K562 (cell line): ENCODE data around the gene PRTFDC1. TPM values are rescaled to one million over a fixed set of nuclear protein-coding genes. Genes with fewer than 3 reads are reported as not detected.

Experiments
- DLX4 ChIP-seq: fragments of 250-450 bp; sonication (Bioruptor Pico); IDR thresholded peaks from 2 replicates; pipeline ENCODE4 v1.6.1; 2021; ENCODE audit warnings: mild to moderate bottlenecking
- KDM4B ChIP-seq, 2 experiments: fragments of 450-650 bp in 1 of 2; sonication (generic) in 1 of 2; IDR thresholded peaks; 2 replicates each; pipeline ENCODE4 v1.6.1; 2016 to 2017; ENCODE audit warnings: borderline replicate concordance in 2 of 2, antibody characterized with exemption in 1 of 2, low read depth in 1 of 2, mild to moderate bottlenecking in 1 of 2
- KLF16 ChIP-seq: IDR thresholded peaks from 2 replicates; pipeline ENCODE4 v1.6.1; 2016; ENCODE audit warnings: antibody characterized with exemption
- LEF1 ChIP-seq: fragments of 450-650 bp; IDR thresholded peaks from 2 replicates; pipeline ENCODE4 v1.6.1; 2016; ENCODE audit warnings: mild to moderate bottlenecking
- MGA ChIP-seq: fragments of 450-650 bp; IDR thresholded peaks from 2 replicates; pipeline ENCODE4 v1.6.1; 2016; ENCODE audit warnings: mild to moderate bottlenecking, moderate library complexity
- NFRKB ChIP-seq: fragments of 450-650 bp; IDR thresholded peaks from 2 replicates; pipeline ENCODE4 v1.6.1; 2016; ENCODE audit warnings: low read depth
- NFXL1 ChIP-seq: fragments of 450-650 bp; formaldehyde crosslinking; IDR thresholded peaks from 2 replicates; pipeline ENCODE4 v1.4.0; 2021; ENCODE audit warnings: mild to moderate bottlenecking
- POLR2B ChIP-seq: fragments of 450-650 bp; IDR thresholded peaks from 2 replicates; pipeline ENCODE4 v1.6.1; 2018; ENCODE audit warnings: low read depth; ENCODE audit not compliant: partially characterized antibody
- SP1 ChIP-seq: sonication (generic); formaldehyde crosslinking; IDR thresholded peaks from 2 replicates; pipeline ENCODE4 v1.8.1; 2022; ENCODE audit warnings: mild to moderate bottlenecking, missing genetic modification reagents
- TBP ChIP-seq: optimal IDR thresholded peaks from 2 replicates; pipeline ENCODE3; 2011; ENCODE audit warnings: low read depth, low read length, improper control_type of control experiment
- XRCC3 ChIP-seq: fragments of 450-650 bp; IDR thresholded peaks from 2 replicates; pipeline ENCODE4 v1.6.1; 2017; ENCODE audit warnings: mild to moderate bottlenecking, moderate library complexity
- YBX1 ChIP-seq: fragments of 450-650 bp; IDR thresholded peaks from 2 replicates; pipeline ENCODE4 v1.7.1; 2016; ENCODE audit warnings: mild to moderate bottlenecking
- ZNF395 ChIP-seq: fragments of 200-800 bp; sonication (Bioruptor generic); IDR thresholded peaks from 2 replicates; pipeline ENCODE4 v1.6.1; 2017; ENCODE audit warnings: missing genetic modification characterization, missing compliant biosample characterization
- ZNF444 ChIP-seq: fragments of 250-450 bp; sonication (Bioruptor Pico); IDR thresholded peaks from 2 replicates; pipeline ENCODE4 v1.4.0; 2020; ENCODE audit warnings: mild to moderate bottlenecking, moderate library complexity
- ZNF551 ChIP-seq: fragments of 250-450 bp; sonication (Bioruptor Pico); IDR thresholded peaks from 2 replicates; pipeline ENCODE4 v1.5.0; 2021; ENCODE audit warnings: mild to moderate bottlenecking, moderate library complexity
- ZNF76 ChIP-seq: fragments of 250-450 bp; sonication (Bioruptor Pico); IDR thresholded peaks from 2 replicates; pipeline ENCODE4 v1.4.0; 2020; ENCODE audit warnings: mild to moderate bottlenecking, moderate library complexity, borderline replicate concordance
- polyA plus RNA-seq, 8 experiments: library from polyadenylated mRNA; depleted of rRNA in 4 of 8; stranded (reverse) in 5 of 8; unstranded in 3 of 8; fragments of >200 nt; fragmentation: Nextera tagmentation in 2 of 8; fragmentation: Illumina TruSeq in 1 of 8; extraction: Ambion mirVana in 2 of 8; extraction: Trizol in 1 of 8; gene quantifications; 2 replicates each; pipeline versions ENCODE4 v1.2.1 to v1.2.3, GENCODE V29; 2011 to 2014; ENCODE audit warnings: inconsistent platforms in 1 of 8, missing spikeins in 1 of 8
- total RNA-seq, 7 experiments: library from RNA; depleted of rRNA in 6 of 7; stranded (reverse); fragments of >200 nt in 6 of 7; fragmentation: Illumina TruSeq in 2 of 7; extraction: Trizol in 2 of 7; gene quantifications; 2 replicates each; pipeline versions ENCODE4 v1.2.1 to v1.2.3, GENCODE V29; 2011 to 2021; ENCODE audit warnings: low replicate concordance in 1 of 7

PRTFDC1 gene
- total and polyA plus RNA-seq, 9 of the 15 experiments (the other 6 are each of a cell fraction or from before 2014, with no cell fraction given): 7.0 to 27.6 (median 10.0) TPM

- peak; percentile 95 for TF ChIP-seq ZNF395 (CRISPR knock-in tag)
- no peak for TF ChIP-seq NFXL1
- no peak for TF ChIP-seq ZNF76 (CRISPR knock-in tag)
- TF ChIP-seq ZNF444 (CRISPR knock-in tag): no peak
- 0 out of 2 replicates have a peak, but pooled peaks have one; percentile 29 for TF ChIP-seq SP1 (CRISPR knock-in tag)
- TF ChIP-seq NFRKB: 0 out of 2 replicates have a peak, but pooled peaks have one; percentile 73
- no peak for TF ChIP-seq DLX4
- peak; percentile 90 for TF ChIP-seq MGA
- no peak for TF ChIP-seq XRCC3
- no peak for TF ChIP-seq KDM4B (IDR thresholded peaks at IDR 0.05; ENCODE audit: borderline replicate concordance in 2 of 2, low read depth in 1 of 2)
- TF ChIP-seq ZNF551: no peak
- peak; percentile 21 for TF ChIP-seq TBP
- TF ChIP-seq YBX1: no peak
- TF ChIP-seq KLF16: 0 out of 2 replicates have a peak, but pooled peaks have one; percentile 39
- TF ChIP-seq LEF1: 0 out of 2 replicates have a peak, but pooled peaks have one; percentile 17
- TF ChIP-seq POLR2B: no peak
These were observed 6.4 kb upstream of the PRTFDC1 start (continued) for GRCh38 chr10:24958721-24959381.
